PC-3 (cell line): ENCODE results near the gene TCF12.

Source experiments
- EZH2 ChIP-seq: fragments of 300-600 bp; sonication (generic); IDR thresholded peaks from one replicate; pipeline ENCODE4 v1.6.1; 2017; ENCODE audit warnings: antibody characterized with exemption, mild to moderate bottlenecking, low read length; ENCODE audit not compliant: unreplicated experiment
- TF ChIP-seq, protein P1 (sequence below): fragments of 300-600 bp; sonication (generic); conservative IDR thresholded peaks from 2 replicates; pipeline ENCODE4 v1.5.1; 2017; ENCODE audit warnings: antibody characterized with exemption, low read depth, mild to moderate bottlenecking, low read length

DNA sequence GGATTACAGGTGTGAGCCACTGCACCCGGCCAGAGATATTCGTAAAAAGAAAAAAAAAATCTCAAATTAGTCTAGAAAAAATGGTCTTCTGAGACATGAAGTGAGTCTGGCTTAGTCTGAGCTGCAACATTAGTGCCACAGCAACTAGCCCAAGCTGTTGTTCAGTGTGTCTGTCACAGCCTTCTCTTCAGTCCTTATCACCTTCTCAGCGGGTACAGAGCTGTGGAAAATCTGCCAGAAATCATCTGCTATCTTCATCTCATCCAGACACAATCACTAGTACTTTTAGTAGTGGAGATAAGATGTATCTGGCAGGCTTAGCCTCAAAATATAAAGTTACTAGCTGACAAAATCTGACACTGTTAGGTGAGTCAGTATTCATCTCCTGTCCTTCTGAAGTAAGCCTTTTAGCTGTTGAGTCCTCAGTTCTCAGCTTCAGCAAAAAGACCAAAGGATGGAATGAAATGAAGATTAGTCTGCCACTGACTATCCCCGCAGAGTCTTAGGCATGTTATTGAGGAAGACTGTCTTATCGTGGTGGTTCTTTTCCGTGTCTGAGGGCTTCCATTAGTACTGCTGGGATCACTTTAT is 337.4 kb downstream of the TCF12 start:
- no peak for TF ChIP-seq EZH2
- TF ChIP-seq, protein P1, sequence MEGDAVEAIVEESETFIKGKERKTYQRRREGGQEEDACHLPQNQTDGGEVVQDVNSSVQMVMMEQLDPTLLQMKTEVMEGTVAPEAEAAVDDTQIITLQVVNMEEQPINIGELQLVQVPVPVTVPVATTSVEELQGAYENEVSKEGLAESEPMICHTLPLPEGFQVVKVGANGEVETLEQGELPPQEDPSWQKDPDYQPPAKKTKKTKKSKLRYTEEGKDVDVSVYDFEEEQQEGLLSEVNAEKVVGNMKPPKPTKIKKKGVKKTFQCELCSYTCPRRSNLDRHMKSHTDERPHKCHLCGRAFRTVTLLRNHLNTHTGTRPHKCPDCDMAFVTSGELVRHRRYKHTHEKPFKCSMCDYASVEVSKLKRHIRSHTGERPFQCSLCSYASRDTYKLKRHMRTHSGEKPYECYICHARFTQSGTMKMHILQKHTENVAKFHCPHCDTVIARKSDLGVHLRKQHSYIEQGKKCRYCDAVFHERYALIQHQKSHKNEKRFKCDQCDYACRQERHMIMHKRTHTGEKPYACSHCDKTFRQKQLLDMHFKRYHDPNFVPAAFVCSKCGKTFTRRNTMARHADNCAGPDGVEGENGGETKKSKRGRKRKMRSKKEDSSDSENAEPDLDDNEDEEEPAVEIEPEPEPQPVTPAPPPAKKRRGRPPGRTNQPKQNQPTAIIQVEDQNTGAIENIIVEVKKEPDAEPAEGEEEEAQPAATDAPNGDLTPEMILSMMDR: no peak
